Caco-2 (cell line): Measurements from ENCODE around the gene CDA. TPM values are rescaled to one million over a fixed set of nuclear protein-coding genes. Genes with fewer than 3 reads are reported as not detected.
"Not testable (repeated sequence)": the region's sequence is repeated elsewhere in the genome, so short reads cannot be mapped to it uniquely, and the experiment has no call there.

ENCODE experiments used
- BruUV-seq: library from RNA; stranded (reverse); fragments of 400-500 nt; replicated peaks from 2 replicates; lab custom pipeline; 2021; lab: Mats Ljungman, UMichigan
- CTCF ChIA-PET: fragments of 300-600 bp; sonication (Branson Sonifier 250); formaldehyde crosslinking; loops from one replicate; lab custom pipeline; 2022; ENCODE audit warnings: antibody characterized with exemption; lab: Charles Lee
- POLR2A ChIA-PET: fragments of 300-600 bp; sonication (Branson Sonifier 250); formaldehyde crosslinking; loops from one replicate; lab custom pipeline; 2022; ENCODE audit warnings: antibody characterized with exemption; lab: Charles Lee
- DNase-seq, 2 experiments: peaks; one replicate each; pipeline versions ENCODE4 v3.0.0 to v3.0.0-alpha.2; 2020 to 2022
- H3K27me3 ChIP-seq: replicated peaks from 2 replicates; pipeline ENCODE4 v1.6.0; 2011; ENCODE audit warnings: low read length; ENCODE audit not compliant: control insufficient read depth, insufficient read depth
- H3K36me3 ChIP-seq: 2 replicates; pipeline ENCODE4 v1.5.1; 2011; ENCODE audit warnings: low read length; ENCODE audit not compliant: control insufficient read depth, insufficient read depth
- H3K4me1 ChIP-seq: fragments of 250-450 bp; sonication (Bioruptor Pico); 2 replicates; pipeline ENCODE4 v1.5.1; 2020; ENCODE audit warnings: mild to moderate bottlenecking
- H3K4me3 ChIP-seq: 2 replicates; pipeline ENCODE4 v1.5.1; 2011; ENCODE audit warnings: low read depth, mild to moderate bottlenecking, control low read depth, low read length
- H3K9me3 ChIP-seq: fragments of 250-450 bp; sonication (Bioruptor Pico); 2 replicates; pipeline ENCODE4 v1.5.1; 2020; ENCODE audit warnings: mild to moderate bottlenecking, moderate library complexity
- H3K27ac Mint-ChIP-seq: one replicate; pipeline ENCODE4 v1.8.0; 2022; ENCODE audit warnings: mixed read lengths; ENCODE audit not compliant: unreplicated experiment
- H3K27me3 Mint-ChIP-seq: one replicate; pipeline ENCODE4 v1.8.0; 2022; ENCODE audit warnings: mixed read lengths; ENCODE audit not compliant: insufficient read depth, unreplicated experiment
- H3K36me3 Mint-ChIP-seq: one replicate; pipeline ENCODE4 v1.8.0; 2022; ENCODE audit warnings: mild to moderate bottlenecking, mixed read lengths; ENCODE audit not compliant: insufficient read depth, unreplicated experiment
- H3K4me1 Mint-ChIP-seq: one replicate; pipeline ENCODE4 v1.8.0; 2022; ENCODE audit warnings: low read depth, mixed read lengths; ENCODE audit not compliant: unreplicated experiment
- H3K4me3 Mint-ChIP-seq: one replicate; pipeline ENCODE4 v1.8.0; 2022; ENCODE audit warnings: mild to moderate bottlenecking, moderate library complexity, mixed read lengths; ENCODE audit not compliant: unreplicated experiment
- H3K9me3 Mint-ChIP-seq: one replicate; pipeline ENCODE4 v1.8.0; 2022; ENCODE audit warnings: mixed read lengths; ENCODE audit not compliant: unreplicated experiment
- CTCF ChIP-seq, 2 experiments: fragments of 200-600 bp in 1 of 2; IDR thresholded peaks; 1 replicate in 1 of 2; 2 replicates in 1 of 2; pipeline versions ENCODE4 v1.5.1 to v1.8.0; 2011 to 2022; ENCODE audit warnings: antibody characterized with exemption in 1 of 2, control low read depth in 1 of 2, inconsistent platforms in 1 of 2, low read depth in 1 of 2, low read length in 1 of 2, mild to moderate bottlenecking in 1 of 2, moderate library complexity in 1 of 2; ENCODE audit not compliant: insufficient read depth in 1 of 2, severe bottlenecking in 1 of 2, unreplicated experiment in 1 of 2
- intact Hi-C: fragments of 100-400 bp; cut with micrococcal nuclease; formaldehyde crosslinking; loops from one replicate; pipeline ENCODE4 v1.10.0; 2022; ENCODE audit not compliant: unreplicated experiment
- total RNA-seq: library from RNA; stranded (reverse); gene quantifications from 2 replicates; pipeline ENCODE4 v1.2.3, GENCODE V29; 2022

CDA gene
- total RNA-seq, 1 experiment from 2014 or later = 0.95 TPM

DNA sequence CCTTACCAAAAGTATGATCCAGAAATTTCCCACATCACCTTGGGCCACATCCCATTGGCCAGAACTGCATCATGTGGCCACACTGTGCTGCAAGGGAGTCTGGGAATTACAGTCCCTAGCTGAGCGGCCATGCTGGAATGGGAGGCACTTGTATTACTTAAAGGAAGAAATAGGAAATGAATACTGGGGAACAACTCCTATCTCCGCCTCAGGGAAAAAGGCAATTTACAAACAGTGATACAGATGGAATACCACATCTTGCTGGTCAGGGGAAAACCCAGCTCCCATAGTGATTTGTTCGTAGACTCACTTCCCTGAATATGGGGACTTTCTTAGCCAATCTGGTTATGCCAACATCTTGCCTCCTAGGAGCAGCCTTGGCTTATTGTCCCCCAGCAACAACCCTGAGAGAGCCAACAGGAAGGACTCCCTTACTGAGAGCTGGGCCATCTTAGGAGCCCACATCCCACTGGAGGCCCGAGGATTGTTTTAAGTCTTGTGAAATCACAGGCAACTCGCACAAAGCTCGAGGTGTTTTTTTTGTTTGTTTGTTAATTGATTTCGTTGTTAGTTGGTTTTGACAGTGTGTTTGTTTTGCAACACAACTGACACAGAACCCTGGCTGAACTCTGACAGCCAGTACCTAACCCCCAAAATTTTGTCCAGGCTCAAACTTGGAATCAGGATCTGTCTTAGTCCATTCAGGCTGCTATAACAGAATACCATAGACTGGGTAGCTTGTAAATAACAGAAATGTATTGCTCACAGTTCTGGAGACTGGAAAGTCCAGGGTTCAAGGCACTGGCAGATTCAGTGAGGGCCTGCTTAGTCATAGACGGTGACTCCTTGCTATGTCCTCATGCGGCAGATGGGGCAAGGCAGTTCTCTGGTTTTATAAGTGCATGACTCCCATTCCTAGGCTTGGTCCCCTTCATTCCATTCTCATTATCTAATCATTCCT, 14.9 kb downstream of the CDA start:
- ChIA-PET CTCF (interaction anchor here (1.2 kb wide), 1 partner anchor 30 kb away, joined by 3 read pairs; no protein-coding TSS in a partner anchor), POLR2A (no interaction called here)
- intact Hi-C loops = no loop called here
- Histone ChIP-seq H3K36me3 (no peaks in the 10 kb centered on the region), H3K27me3 (no peaks in the 10 kb centered on the region), H3K4me3 (no peak overlapping the region), H3K9me3 (no peaks in the 10 kb centered on the region), H3K4me1 (peaks cover 8% of the 10 kb centered on the region; the same call in 1 of the 2 replicates)
- H3K27me3 Mint-ChIP-seq = no peaks in the 10 kb centered on the region
- no peak overlapping the region for H3K4me3 Mint-ChIP-seq
- BruUV-seq = no TSS peak
- H3K9me3 Mint-ChIP-seq = peaks cover 5% of the 10 kb centered on the region
- H3K4me1 Mint-ChIP-seq = no peaks in the 10 kb centered on the region
- H3K27ac Mint-ChIP-seq = no peak overlapping the region
- no peak for DNase-seq
- H3K36me3 Mint-ChIP-seq = no peaks in the 10 kb centered on the region
- TF ChIP-seq CTCF (IDR thresholded peaks at IDR 0.05; ENCODE audit: insufficient read depth in 1 of 2, low read depth in 1 of 2, low read length in 1 of 2, severe bottlenecking in 1 of 2, unreplicated experiment in 1 of 2) = no peak

GRCh38 chr1:20604678-20605077, 15.8 kb downstream of the CDA start:
- no peaks in the 10 kb centered on the region for H3K4me1 Mint-ChIP-seq
- no peak overlapping the region for H3K4me3 ChIP-seq
- no TSS peak for BruUV-seq
- H3K27me3 ChIP-seq = no peaks in the 10 kb centered on the region
- POLR2A ChIA-PET = no interaction called here
- DNase-seq = no peak
- no peaks in the 10 kb centered on the region for H3K27me3 Mint-ChIP-seq
- H3K36me3 Mint-ChIP-seq = no peaks in the 10 kb centered on the region
- intact Hi-C loops = no loop called here
- CTCF ChIA-PET = no interaction called here
- H3K27ac Mint-ChIP-seq = no peak overlapping the region
- no peak for TF ChIP-seq CTCF (IDR thresholded peaks at IDR 0.05; ENCODE audit: insufficient read depth in 1 of 2, low read depth in 1 of 2, low read length in 1 of 2, severe bottlenecking in 1 of 2, unreplicated experiment in 1 of 2)
- peaks cover 8% of the 10 kb centered on the region; the same call in 1 of the 2 replicates for H3K4me1 ChIP-seq
- H3K4me3 Mint-ChIP-seq = no peak overlapping the region
- H3K9me3 Mint-ChIP-seq = no peaks in the 10 kb centered on the region
- H3K36me3 ChIP-seq = no peaks in the 10 kb centered on the region
- no peaks in the 10 kb centered on the region for H3K9me3 ChIP-seq

GRCh38 chr1:20606801-20607570, 18.1 kb downstream of the CDA start:
- intact Hi-C loops = not testable (repeated sequence)

More at GRCh38 chr1:20606801-20607570, 18.1 kb downstream of the CDA start:
- H3K4me3 ChIP-seq, POLR2A ChIA-PET, H3K27me3 Mint-ChIP-seq, CTCF ChIA-PET, H3K4me3 Mint-ChIP-seq, H3K4me1 ChIP-seq, H3K36me3 ChIP-seq, H3K4me1 Mint-ChIP-seq, H3K9me3 ChIP-seq, DNase-seq, H3K27me3 ChIP-seq, H3K36me3 Mint-ChIP-seq, H3K9me3 Mint-ChIP-seq, BruUV-seq: not testable (repeated sequence)
- H3K27ac Mint-ChIP-seq = peak overlapping the region; percentile 61
